GM18517 (cell line): Measurements from ENCODE around the gene ARNT2.

Experiments used
- ATAC-seq: cut with Tn5 transposase; IDR thresholded peaks from one replicate; pipeline ENCODE4 v1.9.1; 2021; ENCODE audit warnings: mild to moderate bottlenecking, moderate library complexity; ENCODE audit not compliant: unreplicated experiment

The ARNT2 gene

DNA sequence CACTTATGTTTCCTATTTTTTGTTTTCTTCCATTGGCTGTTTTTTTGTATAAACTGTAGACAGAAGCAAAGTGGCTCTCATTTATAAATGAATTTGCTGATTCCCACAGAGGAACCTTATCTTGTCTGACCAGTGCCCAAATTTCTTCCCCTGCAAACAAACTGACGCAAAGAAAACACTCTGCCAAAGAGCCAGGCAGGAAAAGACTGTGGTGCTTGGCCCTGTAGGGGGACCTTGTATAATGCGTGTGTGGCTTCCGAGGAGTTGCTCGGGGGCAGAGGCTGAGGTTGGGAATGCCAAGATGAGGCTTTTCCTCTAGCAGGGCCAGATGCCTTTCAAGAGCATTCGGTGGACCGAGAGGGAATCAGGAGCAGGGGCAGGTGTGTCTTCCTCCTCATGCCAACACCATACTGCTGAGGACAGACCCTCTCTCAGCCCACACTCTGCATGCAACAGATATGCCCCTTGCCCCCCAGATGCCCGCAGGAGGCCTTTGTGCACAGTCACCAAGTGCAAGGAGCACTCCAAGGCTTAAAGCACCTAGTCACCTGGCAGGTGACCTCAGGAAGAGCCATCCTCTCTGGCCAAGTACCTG, 186.7 kb downstream of the ARNT2 start:
- no peak for ATAC-seq

DNA sequence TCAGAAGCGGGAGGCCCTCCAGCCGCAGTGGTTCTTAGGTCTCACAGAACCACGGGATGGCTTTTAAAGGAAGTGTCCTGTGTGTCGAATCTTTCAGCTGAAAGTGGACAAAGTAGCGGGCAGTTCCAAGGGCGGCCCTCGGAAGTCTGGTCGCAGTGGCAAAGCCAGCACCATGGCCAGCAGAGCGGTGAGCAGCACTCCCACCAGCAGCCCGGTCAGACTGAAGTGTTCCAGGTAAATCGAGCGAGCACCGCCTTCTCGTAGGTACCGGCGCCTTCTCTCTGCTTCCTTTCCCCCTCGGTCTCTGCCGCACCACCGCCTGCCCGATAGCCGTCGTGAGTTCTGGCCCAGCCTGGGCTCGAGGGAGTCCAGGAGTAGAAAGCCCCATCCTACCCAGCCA, 187.3 kb downstream of the ARNT2 start:
- ATAC-seq, result no peak

DNA sequence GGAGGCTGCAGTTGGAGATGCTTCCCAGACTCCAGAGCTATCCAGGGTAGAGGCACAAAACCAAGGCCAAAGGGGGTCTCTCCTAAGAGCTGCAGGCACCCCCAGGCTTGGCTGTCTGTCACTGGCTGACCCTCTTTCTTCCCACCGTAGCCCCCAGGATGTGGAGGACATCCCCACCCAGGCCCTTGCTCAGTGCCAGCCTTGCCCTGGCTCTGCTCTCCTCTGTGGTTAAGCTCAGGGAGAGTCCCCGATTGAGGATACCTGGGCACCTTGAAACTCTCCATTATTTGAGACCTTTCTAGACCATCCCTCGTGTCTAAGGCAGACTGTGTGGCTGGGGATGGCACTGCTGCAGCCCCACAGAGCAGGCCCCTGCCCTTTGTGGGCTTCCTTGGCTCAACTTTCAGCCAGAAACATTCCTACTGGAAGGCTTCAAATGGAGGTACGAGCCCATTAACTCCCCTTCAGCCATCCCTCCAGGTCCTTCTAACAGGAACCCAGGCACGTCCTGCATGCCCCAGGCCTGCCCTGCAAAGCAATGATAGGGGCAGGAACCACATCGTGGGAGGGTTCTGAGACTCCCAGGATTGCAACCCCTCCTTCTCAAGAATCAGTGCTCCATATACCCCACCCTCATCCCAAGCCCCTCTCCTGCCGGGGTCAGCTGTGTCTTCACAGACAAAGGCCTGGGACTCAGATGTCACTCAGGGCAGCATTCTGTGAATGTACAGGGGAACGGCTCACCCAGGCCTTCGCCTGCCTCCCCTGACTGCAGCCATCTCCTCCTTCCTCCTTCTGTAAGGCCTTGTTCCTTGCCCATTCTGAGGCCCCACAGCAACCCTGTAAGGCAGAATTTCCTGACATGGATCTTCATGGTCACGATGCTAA, 188.0 kb downstream of the ARNT2 start:
- no peak for ATAC-seq

DNA sequence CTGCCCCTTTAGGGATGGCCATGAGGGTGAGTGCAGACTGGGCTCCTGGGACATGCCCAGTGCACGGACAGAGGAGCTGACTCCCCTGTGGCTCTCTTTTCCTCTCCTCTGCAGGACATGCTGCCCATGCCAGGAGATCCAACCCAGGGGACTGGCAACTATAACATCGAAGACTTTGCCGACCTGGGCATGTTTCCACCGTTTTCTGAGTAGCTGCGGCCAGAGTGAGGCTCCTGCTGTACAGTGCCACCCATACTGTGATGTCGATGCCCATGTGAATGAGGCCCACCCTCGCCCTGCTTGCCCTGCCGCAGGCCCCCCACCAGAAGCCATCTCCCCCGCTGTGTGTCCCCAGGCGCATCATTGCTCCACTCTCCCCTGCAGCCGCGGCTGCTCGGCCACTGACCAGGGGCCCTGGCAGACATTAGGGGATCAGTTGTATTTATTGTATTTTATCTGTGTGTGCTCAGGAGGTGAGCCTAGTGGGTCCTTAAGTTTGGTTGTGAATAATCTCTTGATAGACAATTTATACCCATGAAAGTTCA, 189.4 kb downstream of the ARNT2 start:
- no peak for ATAC-seq

DNA sequence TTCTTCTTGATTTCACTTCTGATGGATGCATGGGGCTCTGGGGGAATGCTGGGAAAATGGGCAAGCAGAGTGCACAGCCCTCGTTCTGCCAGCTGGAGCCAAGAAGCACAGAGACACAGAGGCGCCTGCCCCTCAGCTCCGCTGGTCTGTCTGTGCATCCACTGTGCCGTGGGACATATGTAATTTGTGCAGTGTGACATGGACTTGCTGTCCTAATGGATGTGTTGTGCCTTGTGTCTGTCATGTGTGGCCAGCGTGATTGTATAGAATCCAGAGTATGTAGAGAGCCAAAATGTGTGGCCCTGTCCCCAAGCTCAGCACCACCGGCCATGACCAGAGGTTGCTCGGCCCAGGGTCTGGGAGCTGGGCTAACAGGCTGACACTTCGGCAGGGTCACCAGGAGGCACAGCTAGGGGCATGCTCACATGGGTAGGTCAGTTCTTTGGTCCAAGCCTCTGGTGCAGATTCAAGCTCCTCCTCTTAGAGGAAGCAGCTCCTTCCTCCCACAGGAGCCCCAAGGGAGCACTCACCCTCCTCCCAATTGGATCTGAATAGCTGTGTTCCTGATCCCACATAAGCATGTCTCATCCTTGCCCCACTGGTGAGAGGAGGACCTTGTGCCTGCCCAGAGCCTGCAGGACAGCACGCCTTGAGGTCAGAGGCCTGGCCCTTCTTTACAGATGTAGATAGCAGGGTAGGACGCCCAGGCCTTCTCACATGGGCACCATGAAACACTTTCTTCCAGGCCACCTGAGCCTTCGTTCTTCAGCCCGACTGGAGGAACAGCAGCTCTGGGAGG, 190.1 kb downstream of the ARNT2 start:
- ATAC-seq, result no peak

DNA sequence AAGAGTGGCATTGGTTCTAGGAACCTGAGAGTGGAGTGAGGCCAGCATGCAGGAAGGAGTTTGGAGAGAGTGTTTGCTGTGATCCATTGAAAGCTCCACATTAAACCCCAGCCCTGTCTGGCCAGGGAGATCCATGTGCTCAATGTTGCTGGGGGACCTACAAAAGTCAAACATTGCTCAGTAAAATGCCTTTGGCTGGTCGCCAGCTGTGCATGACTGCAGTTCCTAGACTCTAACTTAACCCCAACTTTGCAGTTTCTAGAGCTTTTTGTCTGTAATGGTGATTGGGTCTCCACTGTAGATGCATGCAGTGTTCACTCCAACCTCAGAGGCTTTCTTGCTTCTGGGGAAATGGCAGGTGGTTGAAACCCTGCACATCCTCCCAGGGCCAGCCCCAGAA, 191.2 kb downstream of the ARNT2 start:
- ATAC-seq, result no peak

DNA sequence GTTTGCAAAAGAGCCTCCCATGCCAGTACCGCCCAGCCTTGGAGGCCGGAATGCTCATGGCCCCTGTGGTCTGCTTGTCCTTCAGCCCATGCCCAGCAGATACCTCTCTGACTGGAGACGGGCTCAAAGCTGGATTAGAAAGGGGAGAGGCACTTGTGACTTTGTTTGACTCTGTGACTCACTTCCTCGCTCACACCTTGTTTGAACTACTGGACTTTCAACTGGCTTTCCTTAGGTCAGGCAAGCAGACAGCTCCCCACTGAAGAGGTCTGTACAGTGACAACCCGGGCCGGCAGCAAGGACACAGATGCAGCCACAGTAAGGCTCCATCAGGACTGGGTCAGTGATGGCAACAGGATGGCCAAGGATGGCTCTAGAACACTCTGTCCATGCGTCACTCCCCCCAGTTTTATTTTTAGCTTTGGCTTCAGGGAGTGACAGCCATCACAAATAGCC, 192.4 kb downstream of the ARNT2 start:
- ATAC-seq, result no peak

DNA sequence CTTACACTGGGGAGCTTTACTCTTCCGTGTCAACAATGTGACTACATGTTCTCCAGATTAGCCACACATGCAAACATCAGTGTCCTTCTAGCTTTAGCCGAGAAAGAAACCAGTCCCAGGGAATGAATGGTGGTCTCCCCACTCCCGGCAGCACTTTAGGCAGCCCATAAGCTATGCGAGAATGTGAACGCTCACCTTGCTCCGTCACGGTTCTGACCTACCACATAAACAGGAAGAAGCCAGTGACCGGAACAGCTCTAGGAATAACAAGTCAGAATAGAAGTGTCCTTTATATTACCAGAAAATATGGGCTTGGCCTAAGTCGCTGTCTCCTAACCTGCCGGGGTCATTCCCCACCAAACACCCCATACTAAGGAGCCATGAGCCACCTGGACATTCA, 192.9 kb downstream of the ARNT2 start:
- ATAC-seq, result no peak

DNA sequence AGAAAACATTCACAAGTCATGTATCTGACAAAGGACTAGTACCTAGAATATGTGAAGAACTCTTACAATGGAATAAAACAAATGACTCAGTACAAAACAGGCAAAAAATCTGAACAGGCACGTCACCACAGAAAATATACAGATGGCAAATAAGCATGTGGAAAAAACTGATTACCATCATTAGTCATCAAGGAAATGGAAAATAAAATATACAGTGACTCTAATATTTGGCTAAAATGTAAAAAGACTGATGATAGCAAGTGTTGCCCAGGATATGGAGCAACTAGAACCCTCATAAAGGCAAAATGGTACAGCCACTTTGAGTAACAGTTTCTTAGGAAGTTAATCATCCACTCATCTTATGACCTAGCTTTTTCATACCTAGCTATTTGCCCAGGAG, 195.2 kb downstream of the ARNT2 start:
- no peak for ATAC-seq

DNA sequence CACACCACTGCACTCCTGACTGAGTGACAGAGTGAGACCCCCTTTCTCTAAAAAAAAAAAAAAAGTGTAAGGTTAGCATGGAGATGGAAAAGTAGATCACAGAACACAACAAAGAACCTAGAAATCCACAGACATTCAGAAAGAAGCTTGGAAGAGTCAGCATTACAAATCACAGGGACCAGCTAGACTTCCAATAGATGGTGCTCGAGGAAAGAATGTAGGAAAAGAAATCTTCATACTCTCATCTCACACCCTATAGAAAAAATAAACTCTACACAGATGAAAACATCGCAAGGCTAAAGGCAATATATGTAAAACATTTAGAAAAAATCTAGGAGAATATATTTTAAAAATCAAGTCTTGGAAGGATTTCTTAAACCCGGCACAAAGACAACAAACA, 196.4 kb downstream of the ARNT2 start:
- ATAC-seq, result no peak

DNA sequence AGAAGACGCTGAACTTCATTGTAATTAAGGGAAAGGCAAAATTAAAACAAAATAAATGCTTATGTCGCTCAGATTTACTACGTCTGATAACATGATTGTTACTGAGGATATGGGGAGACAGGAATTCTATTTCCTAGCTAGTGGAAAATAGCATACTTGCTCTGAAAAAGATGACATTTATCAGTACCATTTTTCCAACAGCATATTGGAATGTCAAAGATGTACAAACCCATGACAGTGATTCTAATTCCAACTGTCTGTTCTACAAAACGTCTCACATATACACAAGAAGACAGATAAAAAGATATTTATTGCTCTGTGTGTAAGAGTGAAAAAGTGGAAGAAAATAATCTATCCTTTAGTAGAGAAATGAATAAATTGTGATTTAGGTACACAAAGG, 197.1 kb downstream of the ARNT2 start:
- ATAC-seq, result no peak

DNA sequence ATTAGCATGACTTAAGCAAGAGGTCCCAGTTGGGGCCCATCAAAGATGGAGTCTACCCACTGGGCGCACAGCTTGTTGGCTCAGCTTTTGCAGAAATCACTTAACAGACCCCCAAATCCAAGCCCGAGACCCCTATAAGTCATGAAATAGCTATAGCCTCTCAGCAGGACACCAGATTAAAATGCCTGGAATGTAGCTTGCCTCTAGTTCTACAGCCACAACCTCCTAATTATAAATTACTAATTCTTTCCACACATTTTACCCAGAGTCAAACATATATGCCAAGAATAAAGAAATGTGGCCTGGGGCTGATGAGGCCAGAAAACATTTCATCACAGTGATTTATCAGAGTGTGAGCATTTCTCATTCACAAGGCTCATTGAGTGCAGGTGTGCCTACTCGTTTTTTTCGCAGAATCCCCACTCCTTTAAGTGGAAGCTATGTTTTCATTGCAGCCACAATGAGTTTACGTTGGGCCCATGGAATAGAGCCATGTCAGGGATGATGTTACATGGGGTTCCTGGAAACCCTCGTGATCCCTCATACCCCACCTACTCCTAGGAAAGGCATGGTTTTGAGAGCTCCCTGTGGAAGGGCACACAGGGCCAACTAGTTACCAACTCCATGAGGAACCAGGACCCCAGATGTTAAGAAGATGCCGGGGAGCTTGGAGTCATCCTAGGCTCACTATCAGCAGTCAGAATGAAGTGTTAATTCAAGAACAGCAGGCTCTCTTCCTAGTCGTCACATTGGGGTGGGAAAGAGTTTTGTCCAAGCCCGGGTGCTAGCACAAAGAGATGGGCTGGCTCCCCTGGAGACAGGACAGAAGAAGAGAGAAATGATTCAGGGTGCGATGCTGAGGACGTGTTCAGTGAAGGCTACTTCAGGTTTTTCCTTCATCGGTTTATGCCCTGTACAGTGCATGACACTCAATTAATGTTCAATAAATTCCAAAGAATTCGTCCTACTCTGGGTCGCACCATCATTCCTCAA, 200.7 kb downstream of the ARNT2 start:
- no peak for ATAC-seq

DNA sequence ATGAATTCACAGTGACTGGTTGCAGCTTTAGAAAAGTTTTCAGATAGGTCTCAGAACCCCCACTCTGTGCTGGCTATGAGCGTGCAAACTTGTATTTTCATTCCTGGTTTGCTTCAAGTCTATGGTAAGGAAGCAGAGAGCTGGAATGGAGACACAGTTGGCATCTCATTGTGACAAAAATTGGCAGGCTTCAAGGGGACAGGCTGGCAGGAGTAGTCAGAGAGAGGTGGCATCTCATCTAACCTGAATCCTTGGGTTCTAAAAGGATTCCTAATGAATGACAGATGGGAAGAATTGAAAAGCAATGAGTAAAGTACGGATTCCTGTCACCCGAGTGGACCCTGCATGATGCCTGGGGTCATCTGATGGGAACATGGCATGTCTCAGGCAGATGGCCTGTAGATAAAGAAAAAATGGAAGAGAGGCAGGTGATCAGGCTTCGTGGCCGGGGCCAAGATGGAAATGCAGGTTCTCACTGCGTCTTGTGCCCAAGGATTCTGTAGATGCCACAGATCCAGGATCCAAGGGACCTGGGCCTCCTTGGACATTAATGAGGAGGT, 201.5 kb downstream of the ARNT2 start:
- no peak for ATAC-seq

DNA sequence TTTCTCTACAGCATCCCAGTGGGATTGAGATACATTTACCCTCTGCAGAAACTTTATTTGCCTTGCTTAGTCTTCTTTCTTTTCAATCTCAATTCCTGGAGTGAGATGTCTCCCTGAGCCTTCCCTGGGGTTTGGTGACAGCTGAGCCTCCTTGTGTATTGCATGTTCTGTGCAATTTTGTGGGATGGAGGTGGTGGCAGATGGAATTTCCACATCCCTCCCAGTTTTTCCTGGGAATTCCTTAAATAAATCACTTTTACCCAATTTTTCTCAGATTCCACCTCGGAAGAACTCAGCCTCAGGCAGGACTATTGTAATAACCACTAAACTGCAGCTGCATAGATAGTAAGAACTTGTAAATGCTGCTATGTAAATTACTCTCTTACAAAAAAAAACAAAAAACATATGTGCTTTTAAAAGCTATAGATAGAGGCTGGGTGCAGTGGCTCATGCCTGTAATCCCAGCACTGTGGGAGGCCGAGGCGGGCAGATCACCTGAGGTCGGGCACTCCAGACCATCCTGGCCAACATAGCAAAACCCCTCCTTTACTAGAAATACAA, 202.4 kb downstream of the ARNT2 start:
- no peak for ATAC-seq

DNA sequence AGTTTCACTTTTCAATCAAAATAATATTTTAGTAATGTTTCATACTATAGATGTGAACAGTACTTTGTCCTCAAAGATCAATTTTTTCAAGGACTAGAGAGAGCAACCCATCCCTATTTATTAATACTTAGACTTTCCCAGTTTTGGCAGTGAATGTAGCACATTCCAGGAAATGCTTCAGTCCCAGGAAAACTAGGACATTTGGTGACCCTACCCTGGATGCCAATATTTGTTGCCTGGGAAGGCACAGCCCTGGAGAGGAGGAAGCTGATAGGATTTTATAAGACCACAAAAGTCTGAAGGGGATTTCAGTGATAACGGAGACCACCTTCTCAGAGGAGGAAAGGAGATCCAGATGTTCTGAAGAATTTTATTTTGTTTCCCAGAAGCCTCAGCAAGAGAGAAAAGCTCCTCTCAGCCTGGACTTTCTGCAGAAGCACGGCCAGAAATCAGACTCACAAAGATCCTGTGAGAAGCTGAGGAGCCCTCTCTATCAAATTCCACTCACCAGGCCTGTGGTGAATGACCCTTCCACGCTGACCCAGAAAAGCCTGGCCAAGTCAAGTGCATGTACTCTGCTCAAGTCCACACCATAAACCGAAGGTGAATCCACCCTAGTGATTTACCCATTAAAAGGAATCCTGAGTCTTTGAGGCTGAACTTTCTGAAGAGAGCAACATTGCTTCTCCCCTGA, 203.3 kb downstream of the ARNT2 start:
- no peak for ATAC-seq

DNA sequence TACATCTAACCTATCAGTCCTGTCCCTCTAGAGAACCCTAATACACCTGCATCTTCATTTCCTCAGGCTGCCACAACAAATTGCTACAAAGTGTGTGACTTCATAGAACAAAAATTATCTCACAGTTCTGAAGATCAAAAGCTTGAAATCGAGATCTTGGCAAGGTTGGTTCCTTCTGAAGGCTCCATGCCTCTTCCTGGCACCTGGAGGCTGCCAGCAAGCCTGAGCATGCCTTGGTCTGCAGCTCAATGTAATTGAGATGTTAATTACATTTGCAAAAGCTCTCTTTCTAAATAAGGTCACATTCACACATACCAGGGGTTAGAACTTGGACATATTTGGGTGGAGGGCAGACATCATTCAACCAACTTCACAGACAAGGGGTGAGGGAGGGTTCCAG, 204.5 kb downstream of the ARNT2 start:
- ATAC-seq, result no peak

DNA sequence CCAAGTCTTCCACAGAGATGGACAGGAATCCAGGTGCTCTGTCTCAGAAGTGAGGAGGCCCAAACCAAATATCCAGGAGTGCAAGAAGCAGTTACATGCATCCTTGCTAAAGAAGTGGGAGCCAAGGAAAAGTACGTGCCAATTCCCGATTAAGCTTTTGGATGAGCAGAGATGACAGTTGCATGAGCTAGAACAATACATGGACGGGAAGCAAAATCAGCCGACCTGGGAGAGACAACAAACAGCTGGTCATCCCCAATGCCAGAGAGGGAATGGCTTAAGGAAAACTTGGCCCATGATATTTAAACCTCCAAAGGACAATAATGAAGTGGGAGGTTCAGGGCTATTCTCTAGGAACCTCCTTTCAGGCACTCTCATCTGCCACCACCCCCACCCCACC, 204.9 kb downstream of the ARNT2 start:
- no peak for ATAC-seq

DNA sequence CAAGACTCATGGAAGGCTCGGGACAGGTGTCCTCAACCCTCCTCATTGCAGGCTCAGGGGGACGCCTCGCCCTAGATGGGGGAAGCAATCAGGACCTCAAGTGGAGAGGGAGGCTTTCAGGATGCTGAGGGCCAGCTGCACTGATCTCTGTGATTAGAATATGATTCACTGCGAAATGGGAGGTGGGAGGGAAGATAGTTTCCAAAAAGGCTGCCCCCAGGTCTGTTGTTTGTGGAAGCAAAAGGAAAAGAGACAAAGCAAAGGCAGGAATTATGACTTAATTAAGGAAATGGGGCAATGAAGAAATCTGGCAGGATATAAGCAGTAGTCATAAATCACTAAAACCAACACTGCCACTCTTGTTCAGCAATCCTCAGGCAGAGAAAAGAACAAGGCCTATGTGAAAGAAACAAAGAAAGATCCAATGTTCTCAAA, 205.3 kb downstream of the ARNT2 start:
- no peak for ATAC-seq

DNA sequence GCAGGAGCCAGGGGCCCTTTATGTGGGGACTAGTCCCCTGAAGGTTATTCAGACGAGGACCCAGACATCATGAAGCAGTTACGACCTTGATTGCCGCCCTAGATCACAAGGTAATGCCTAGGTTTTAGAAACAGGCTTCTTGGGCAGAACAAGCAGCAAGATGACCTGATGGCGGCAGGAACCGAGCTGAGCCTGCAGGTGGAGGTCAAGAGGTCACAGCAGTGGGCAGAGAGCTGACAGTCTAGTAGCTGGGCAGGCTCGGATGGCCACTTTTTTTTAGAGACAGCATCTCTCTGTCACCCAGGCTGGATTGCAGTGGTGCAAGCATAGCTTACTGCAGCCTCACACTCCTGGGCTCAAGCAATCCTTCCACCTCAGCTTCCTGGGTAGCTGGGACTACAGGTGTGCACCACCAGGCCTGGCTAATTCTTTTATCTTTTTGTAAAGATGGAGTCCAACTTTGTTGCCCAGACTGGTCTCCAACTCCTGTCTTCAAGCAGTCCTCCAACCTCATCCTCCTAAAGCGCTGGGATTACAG, 207.4 kb downstream of the ARNT2 start:
- ATAC-seq, result no peak
